Stimulated activated CD8-positive, alpha-beta memory T cell treated with anti-CD3 and anti-CD28 coated beads, Interleukin-7, amount 100 ng/mL, for 4 hours (primary cell): Measurements from ENCODE around the gene GDF7.

Source experiments
- DNase-seq, 2 donors: peaks; one replicate each; pipeline ENCODE4 v3.0.0-alpha.2; 2020; ENCODE audit warnings: low read depth in 2 of 2

Gene GDF7

GRCh38 chr2:20645301-20645701, 21.6 kb upstream of the GDF7 start:
- no peak for DNase-seq

- no peak for DNase-seq
Measured at GRCh38 chr2:20645761-20646160, 21.2 kb upstream of the GDF7 start.

GRCh38 chr2:20646446-20646845, 20.5 kb upstream of the GDF7 start:
- no peak for DNase-seq

- DNase-seq, result no peak
Measured at GRCh38 chr2:20647211-20647610, 19.7 kb upstream of the GDF7 start.

GRCh38 chr2:20647738-20648137, 19.2 kb upstream of the GDF7 start:
- no peak for DNase-seq

GRCh38 chr2:20648206-20648605, 18.7 kb upstream of the GDF7 start:
- DNase-seq, result no peak

GRCh38 chr2:20648831-20649230, 18.1 kb upstream of the GDF7 start:
- no peak for DNase-seq

GRCh38 chr2:20649576-20649975, 17.4 kb upstream of the GDF7 start:
- DNase-seq, result no peak

GRCh38 chr2:20649976-20650375, 17.0 kb upstream of the GDF7 start:
- no peak for DNase-seq

GRCh38 chr2:20650393-20650876, 16.5 kb upstream of the GDF7 start:
- no peak for DNase-seq

- peak; percentile 63 to 82 for DNase-seq
Measured at GRCh38 chr2:20650877-20651730, 15.8 kb upstream of the GDF7 start, which contains the start of gene HS1BP3. Gene HS1BP3 (minus strand): TSS chr2:20651098. CDS start chr2:20651063, 35 bp downstream.

- no peak for DNase-seq
Measured at GRCh38 chr2:20651731-20652099, 15.2 kb upstream of the GDF7 start.

GRCh38 chr2:20652141-20652540, 14.8 kb upstream of the GDF7 start:
- no peak for DNase-seq

GRCh38 chr2:20652673-20653575, 14.0 kb upstream of the GDF7 start:
- no peak for DNase-seq

GRCh38 chr2:20653695-20654534, 13.0 kb upstream of the GDF7 start:
- DNase-seq, result no peak

- DNase-seq, result no peak
Measured at GRCh38 chr2:20654535-20654813, 12.5 kb upstream of the GDF7 start.

GRCh38 chr2:20656561-20656960, 10.4 kb upstream of the GDF7 start:
- DNase-seq, result no peak

- DNase-seq, result no peak
Measured at GRCh38 chr2:20657522-20658235, 9.3 kb upstream of the GDF7 start.

GRCh38 chr2:20660506-20661420, 6.2 kb upstream of the GDF7 start:
- DNase-seq, result no peak
